PC-3 (cell line): Measurements from ENCODE around the gene UNC13D. TPM values are rescaled to one million over a fixed set of nuclear protein-coding genes. Genes with fewer than 3 reads are reported as not detected.

Source experiments
- ATAC-seq: fragments of 200-7000 bp; cut with Tn5 transposase; 2 replicates; pipeline ENCODE4 v1.9.1; 2020; ENCODE audit warnings: mild to moderate bottlenecking, moderate library complexity
- BruUV-seq: library from RNA; stranded (reverse); fragments of 400-500 nt; replicated peaks from 2 replicates; lab custom pipeline; 2021; lab: Mats Ljungman, UMichigan
- CTCF ChIA-PET: fragments of 300-600 bp; sonication (Branson Sonifier 250); formaldehyde crosslinking; loops from one replicate; lab custom pipeline; 2022; ENCODE audit warnings: antibody characterized with exemption; lab: Charles Lee
- POLR2A ChIA-PET: fragments of 300-600 bp; sonication (Branson Sonifier 250); formaldehyde crosslinking; loops from one replicate; lab custom pipeline; 2022; ENCODE audit warnings: antibody characterized with exemption; ENCODE audit not compliant: unreplicated experiment; lab: Charles Lee
- DNase-seq: peaks from one replicate; pipeline ENCODE4 v3.0.0-alpha.2; 2015
- H2AFZ ChIP-seq: fragments of 300-600 bp; sonication (generic); 2 replicates; pipeline ENCODE4 v1.6.0; 2016; ENCODE audit warnings: antibody characterized with exemption, low read length
- H3F3A ChIP-seq: fragments of 300-600 bp; sonication (generic); one replicate; pipeline ENCODE4 v1.6.0; 2017; ENCODE audit warnings: antibody characterized with exemption, low read length, control low read depth, mild to moderate bottlenecking; ENCODE audit not compliant: unreplicated experiment
- H3K27ac ChIP-seq: fragments of 300-600 bp; sonication (generic); 2 replicates; pipeline ENCODE4 v1.5.1; 2016; ENCODE audit warnings: mild to moderate bottlenecking, low read length
- H3K27me3 ChIP-seq: fragments of 300-600 bp; sonication (generic); 2 replicates; pipeline ENCODE4 v1.6.1; 2016; ENCODE audit warnings: low read length, mixed read lengths
- H3K36me3 ChIP-seq: fragments of 300-600 bp; sonication (generic); 2 replicates; pipeline ENCODE4 v1.6.1; 2016; ENCODE audit warnings: low read depth, mixed run types, low read length, mixed read lengths
- H3K4me1 ChIP-seq: fragments of 300-600 bp; sonication (generic); 2 replicates; pipeline ENCODE4 v1.5.1; 2016; ENCODE audit warnings: low read length; ENCODE audit not compliant: insufficient read depth
- H3K4me2 ChIP-seq: fragments of 300-600 bp; sonication (generic); 2 replicates; pipeline ENCODE4 v1.6.0; 2016; ENCODE audit warnings: low read length
- H3K4me3 ChIP-seq: fragments of 300-600 bp; sonication (generic); 2 replicates; pipeline ENCODE4 v1.5.1; 2016; ENCODE audit warnings: mild to moderate bottlenecking, low read length, mixed read lengths
- H3K79me2 ChIP-seq: fragments of 300-600 bp; sonication (generic); 2 replicates; pipeline ENCODE4 v1.6.1; 2017; ENCODE audit warnings: low read length, mixed read lengths
- H3K9ac ChIP-seq: fragments of 300-600 bp; sonication (generic); 2 replicates; pipeline ENCODE4 v1.6.0; 2016; ENCODE audit warnings: mild to moderate bottlenecking, low read length
- H3K9me2 ChIP-seq: fragments of 300-600 bp; sonication (generic); replicated peaks from 2 replicates; pipeline ENCODE4 v1.6.1; 2016; ENCODE audit warnings: mixed run types, low read length, mixed read lengths
- H3K9me3 ChIP-seq: fragments of 300-600 bp; sonication (generic); 2 replicates; pipeline ENCODE4 v1.6.1; 2016; ENCODE audit warnings: low read length, mixed read lengths
- H4K20me1 ChIP-seq: fragments of 300-600 bp; sonication (generic); 2 replicates; pipeline ENCODE4 v1.6.1; 2016; ENCODE audit warnings: low read length, mixed read lengths
- CTCF ChIP-seq: fragments of 300-600 bp; sonication (generic); conservative IDR thresholded peaks from 2 replicates; pipeline ENCODE4 v1.5.1; 2017; ENCODE audit warnings: antibody characterized with exemption, low read depth, mild to moderate bottlenecking, low read length
- EZH2 ChIP-seq: fragments of 300-600 bp; sonication (generic); IDR thresholded peaks from one replicate; pipeline ENCODE4 v1.6.1; 2017; ENCODE audit warnings: antibody characterized with exemption, mild to moderate bottlenecking, low read length; ENCODE audit not compliant: unreplicated experiment
- EZH2phosphoT487 ChIP-seq: fragments of 300-600 bp; sonication (generic); IDR thresholded peaks from 2 replicates; pipeline ENCODE4 v1.6.1; 2018; ENCODE audit warnings: mild to moderate bottlenecking, antibody characterized with exemption, low read length, borderline replicate concordance
- intact Hi-C: fragments of 100-400 bp; cut with micrococcal nuclease; formaldehyde crosslinking; loops from 2 replicates; pipeline ENCODE4 v1.9.0; 2023
- total RNA-seq: library from RNA; depleted of rRNA; stranded (reverse); fragments of >200 nt; gene quantifications from 2 replicates; pipeline ENCODE4 v1.2.3, GENCODE V29; 2014

The UNC13D gene
- total RNA-seq, 1 experiment from 2014 or later: 43.9 TPM

- intact Hi-C loops: no loop called here
- BruUV-seq: no TSS peak
- no peak overlapping the region for H3K4me3 ChIP-seq
- no peak overlapping the region for H3K27ac ChIP-seq
- H3K9me2 ChIP-seq: no peaks in the 10 kb centered on the region
- ChIA-PET CTCF (no interaction called here), POLR2A (interaction anchor here (0.6 to 0.9 kb wide), 3 partner anchors 9 to 17 kb away, joined by 3 to 5 read pairs (median 4); a partner anchor contains a TSS)
- H2AFZ ChIP-seq: no peak overlapping the region
- H3K27me3 ChIP-seq: no peaks in the 10 kb centered on the region
- no peak overlapping the region for H3K4me2 ChIP-seq
- no peak overlapping the region for H3K9ac ChIP-seq
- ATAC-seq (no peak), DNase-seq (no peak)
- no peaks in the 10 kb centered on the region for H3K9me3 ChIP-seq
- TF ChIP-seq CTCF (no peak), EZH2phosphoT487 (no peak), EZH2 (no peak)
- H3K79me2 ChIP-seq: peaks cover 61% of the 10 kb centered on the region
- H3F3A ChIP-seq: no peaks in the 10 kb centered on the region
- H3K36me3 ChIP-seq: peaks cover 4% of the 10 kb centered on the region; the same call in 1 of the 2 replicates
- peaks cover 18% of the 10 kb centered on the region for H3K4me1 ChIP-seq
- no peaks in the 10 kb centered on the region for H4K20me1 ChIP-seq
Measured at GRCh38 chr17:75791254-75791653, 53.0 kb downstream of the UNC13D start.

- intact Hi-C loops: loop anchor here (2.0 kb wide), 2 partner anchors 70 to 94 kb away; partner anchors contain the start of genes TRIM47 and WBP2
- Histone ChIP-seq H3K9ac (peak overlapping the region; percentile 93), H3K9me2 (no peaks in the 10 kb centered on the region), H3K27me3 (no peaks in the 10 kb centered on the region), H3K4me1 (peaks cover 45% of the 10 kb centered on the region), H3F3A (peaks cover 12% of the 10 kb centered on the region), H2AFZ (peak overlapping the region; percentile 72), H3K4me3 (peak overlapping the region; percentile 68), H3K9me3 (no peaks in the 10 kb centered on the region), H3K4me2 (peak overlapping the region; percentile 86), H3K27ac (peak overlapping the region; percentile 93), H3K79me2 (peaks cover 48% of the 10 kb centered on the region), H4K20me1 (no peaks in the 10 kb centered on the region), H3K36me3 (no peaks in the 10 kb centered on the region)
- BruUV-seq: TSS peak; percentile 64
- no peak for TF ChIP-seq EZH2
- ATAC-seq (peak; percentile 72), DNase-seq (peak; percentile 96)
- CTCF ChIA-PET: interaction anchor here (0.7 to 1.0 kb wide), 3 partner anchors 10 to 61 kb away, joined by 3 to 6 read pairs (median 3); no protein-coding TSS in a partner anchor
- POLR2A ChIA-PET: interaction anchor here (0.5 to 0.7 kb wide), 3 partner anchors 91 to 113 kb away, joined by 3 to 8 read pairs (median 3); no protein-coding TSS in a partner anchor
Measured at GRCh38 chr17:75785016-75785890, 59.0 kb downstream of the UNC13D start.

GRCh38 chr17:75784473-75785015 is 59.7 kb downstream of the UNC13D start, which contains the start of gene UNK:
Gene UNK (plus strand): TSS chr17:75784806. CDS start chr17:75784881, 75 bp downstream.
- H3K4me1 ChIP-seq: peaks cover 49% of the 10 kb centered on the region
- H3F3A ChIP-seq: peaks cover 12% of the 10 kb centered on the region
- ChIA-PET POLR2A (interaction anchor here (0.6 kb wide), 2 partner anchors 71 to 90 kb away, joined by 3 to 8 read pairs; no protein-coding TSS in a partner anchor), CTCF (interaction anchor here (1.8 kb wide), 1 partner anchor 61 kb away, joined by 10 read pairs; no protein-coding TSS in a partner anchor)
- H3K9me3 ChIP-seq: no peaks in the 10 kb centered on the region
- peak within 1 kb of the TSS; percentile 93 for H3K27ac ChIP-seq
- H3K36me3 ChIP-seq: no peaks in the 10 kb centered on the region
- no peaks in the 10 kb centered on the region for H4K20me1 ChIP-seq
- DNase-seq: peak; percentile 99
- peak; percentile 71 for ATAC-seq
- peak within 1 kb of the TSS; percentile 93 for H3K9ac ChIP-seq
- no TSS peak for BruUV-seq
- H3K4me2 ChIP-seq: peak within 1 kb of the TSS; percentile 86
- TF ChIP-seq EZH2: no peak
- no peak for TF ChIP-seq EZH2phosphoT487
- TF ChIP-seq CTCF: no peak
- peaks cover 42% of the 10 kb centered on the region for H3K79me2 ChIP-seq
- no peaks in the 10 kb centered on the region for H3K27me3 ChIP-seq
- peak within 1 kb of the TSS; percentile 68 for H3K4me3 ChIP-seq
- H2AFZ ChIP-seq: peak within 1 kb of the TSS; percentile 72
- no peaks in the 10 kb centered on the region for H3K9me2 ChIP-seq
- intact Hi-C loops: loop anchor here (2.0 to 5.0 kb wide), 4 partner anchors 48 to 113 kb away; partner anchors contain the start of genes TRIM47, TRIM65 and WBP2
